ENCODE results near the gene DNM1L.
A peak's percentile ranks its signal among the peaks of the same experiment; 100 is the strongest.

The DNM1L gene

DNA sequence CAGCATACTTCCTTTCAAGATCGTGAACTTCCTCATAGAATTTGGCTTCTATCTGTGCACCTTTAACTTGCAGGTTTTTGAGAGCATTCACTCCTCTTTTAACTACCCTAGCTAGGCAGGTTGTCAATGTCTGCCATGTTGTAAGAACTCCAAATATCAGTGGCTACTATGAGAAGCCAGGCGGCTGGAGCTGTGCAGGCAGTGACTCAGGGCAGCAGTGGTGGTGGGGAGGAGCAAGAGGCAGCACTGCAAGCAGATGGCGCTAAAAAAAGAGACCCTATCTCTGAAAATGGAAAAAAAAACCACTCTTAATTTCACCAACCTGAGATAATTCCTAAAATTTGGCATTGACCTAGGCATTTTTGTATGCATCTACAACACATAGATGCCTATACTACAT lies 48.1 kb downstream of the DNM1L start:
- DNase-seq, result no peak
- no peak overlapping the region for H3K27ac ChIP-seq
- H3K9me3 ChIP-seq (ENCODE audit: severe bottlenecking), result no peaks in the 10 kb centered on the region
- H3K27me3 ChIP-seq (ENCODE audit: insufficient read depth, low read depth, severe bottlenecking), result no peaks in the 10 kb centered on the region
- no peak overlapping the region for H3K4me3 ChIP-seq (ENCODE audit: low read depth, low read length)
- peaks cover 55% of the 10 kb centered on the region for H3K36me3 ChIP-seq
- TF ChIP-seq, protein P1, sequence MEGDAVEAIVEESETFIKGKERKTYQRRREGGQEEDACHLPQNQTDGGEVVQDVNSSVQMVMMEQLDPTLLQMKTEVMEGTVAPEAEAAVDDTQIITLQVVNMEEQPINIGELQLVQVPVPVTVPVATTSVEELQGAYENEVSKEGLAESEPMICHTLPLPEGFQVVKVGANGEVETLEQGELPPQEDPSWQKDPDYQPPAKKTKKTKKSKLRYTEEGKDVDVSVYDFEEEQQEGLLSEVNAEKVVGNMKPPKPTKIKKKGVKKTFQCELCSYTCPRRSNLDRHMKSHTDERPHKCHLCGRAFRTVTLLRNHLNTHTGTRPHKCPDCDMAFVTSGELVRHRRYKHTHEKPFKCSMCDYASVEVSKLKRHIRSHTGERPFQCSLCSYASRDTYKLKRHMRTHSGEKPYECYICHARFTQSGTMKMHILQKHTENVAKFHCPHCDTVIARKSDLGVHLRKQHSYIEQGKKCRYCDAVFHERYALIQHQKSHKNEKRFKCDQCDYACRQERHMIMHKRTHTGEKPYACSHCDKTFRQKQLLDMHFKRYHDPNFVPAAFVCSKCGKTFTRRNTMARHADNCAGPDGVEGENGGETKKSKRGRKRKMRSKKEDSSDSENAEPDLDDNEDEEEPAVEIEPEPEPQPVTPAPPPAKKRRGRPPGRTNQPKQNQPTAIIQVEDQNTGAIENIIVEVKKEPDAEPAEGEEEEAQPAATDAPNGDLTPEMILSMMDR (IDR thresholded peaks at IDR 0.05; ENCODE audit: low read depth, low read length), result no peak

DNA sequence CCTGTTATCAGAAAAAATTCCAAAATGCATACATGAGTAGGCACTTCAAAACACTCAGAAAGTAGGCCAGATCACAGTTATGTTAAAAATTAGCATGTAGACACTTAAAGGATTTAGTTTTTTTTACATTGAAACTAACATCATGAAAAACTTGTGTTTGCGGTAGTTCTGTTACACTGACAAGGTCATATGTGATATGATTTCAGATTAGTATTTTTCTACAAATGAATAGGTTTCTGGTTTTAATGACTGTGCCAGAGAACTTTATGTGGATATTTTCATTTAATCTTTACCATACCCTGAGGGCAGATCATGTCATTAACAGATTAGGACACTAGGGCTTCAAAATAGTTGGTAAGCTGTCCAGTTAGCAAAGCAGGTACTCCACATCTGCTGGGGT lies 55.9 kb downstream of the DNM1L start:
- Histone ChIP-seq H3K36me3 (peaks cover 68% of the 10 kb centered on the region), H3K27me3 (ENCODE audit: insufficient read depth, low read depth, severe bottlenecking) (no peaks in the 10 kb centered on the region), H3K4me3 (ENCODE audit: low read depth, low read length) (no peak overlapping the region), H3K27ac (no peak overlapping the region), H3K9me3 (ENCODE audit: severe bottlenecking) (no peaks in the 10 kb centered on the region)
- DNase-seq, result no peak
- TF ChIP-seq, protein P1 (IDR thresholded peaks at IDR 0.05; ENCODE audit: low read depth, low read length), result no peak

DNA sequence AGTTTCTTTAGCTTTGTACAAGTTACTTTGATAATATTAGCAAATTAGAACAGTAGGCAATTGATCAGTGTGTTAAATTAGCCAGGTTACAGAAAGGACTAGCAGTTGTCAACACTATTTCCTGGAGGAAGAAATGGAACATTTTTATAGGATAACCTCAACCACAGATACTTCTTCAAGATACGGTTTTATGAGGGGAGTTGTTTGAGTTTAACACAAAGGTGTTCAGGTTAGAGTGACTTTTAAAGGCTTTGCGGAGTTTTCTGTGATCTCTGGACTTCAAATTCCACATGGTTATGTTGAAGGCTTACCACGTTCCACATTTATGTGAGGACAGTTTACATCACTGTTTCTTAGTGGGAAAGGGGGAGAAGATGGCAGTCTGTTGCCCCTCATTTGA lies 57.3 kb downstream of the DNM1L start:
- Histone ChIP-seq H3K36me3 (peaks cover 74% of the 10 kb centered on the region), H3K27ac (no peak overlapping the region), H3K27me3 (ENCODE audit: insufficient read depth, low read depth, severe bottlenecking) (no peaks in the 10 kb centered on the region), H3K9me3 (ENCODE audit: severe bottlenecking) (no peaks in the 10 kb centered on the region), H3K4me3 (ENCODE audit: low read depth, low read length) (no peak overlapping the region)
- TF ChIP-seq, protein P1 (IDR thresholded peaks at IDR 0.05; ENCODE audit: low read depth, low read length), result no peak
- no peak for DNase-seq

DNA sequence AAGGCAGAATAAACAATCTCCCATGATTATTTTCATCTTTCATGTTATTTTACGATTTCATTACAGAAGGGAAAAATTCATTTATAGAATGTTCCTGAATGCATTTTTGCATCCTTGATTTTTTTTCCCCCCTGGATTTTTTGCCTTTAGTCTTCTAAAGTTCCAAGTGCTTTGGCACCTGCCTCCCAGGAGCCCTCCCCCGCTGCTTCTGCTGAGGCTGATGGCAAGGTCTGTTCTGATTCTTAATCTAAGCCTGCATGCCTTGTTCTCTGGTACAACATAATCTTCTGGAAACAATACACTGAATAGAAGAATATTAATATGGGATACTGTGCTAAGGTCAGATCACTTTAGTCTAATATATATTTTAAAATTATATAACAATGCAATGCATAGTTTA lies 58.6 kb downstream of the DNM1L start:
- no peaks in the 10 kb centered on the region for H3K27me3 ChIP-seq (ENCODE audit: insufficient read depth, low read depth, severe bottlenecking)
- TF ChIP-seq, protein P1 (IDR thresholded peaks at IDR 0.05; ENCODE audit: low read depth, low read length), result no peak
- peaks cover 75% of the 10 kb centered on the region for H3K36me3 ChIP-seq
- DNase-seq, result peak; percentile 20
- H3K9me3 ChIP-seq (ENCODE audit: severe bottlenecking), result no peaks in the 10 kb centered on the region
- no peak overlapping the region for H3K4me3 ChIP-seq (ENCODE audit: low read depth, low read length)
- no peak overlapping the region for H3K27ac ChIP-seq

DNA sequence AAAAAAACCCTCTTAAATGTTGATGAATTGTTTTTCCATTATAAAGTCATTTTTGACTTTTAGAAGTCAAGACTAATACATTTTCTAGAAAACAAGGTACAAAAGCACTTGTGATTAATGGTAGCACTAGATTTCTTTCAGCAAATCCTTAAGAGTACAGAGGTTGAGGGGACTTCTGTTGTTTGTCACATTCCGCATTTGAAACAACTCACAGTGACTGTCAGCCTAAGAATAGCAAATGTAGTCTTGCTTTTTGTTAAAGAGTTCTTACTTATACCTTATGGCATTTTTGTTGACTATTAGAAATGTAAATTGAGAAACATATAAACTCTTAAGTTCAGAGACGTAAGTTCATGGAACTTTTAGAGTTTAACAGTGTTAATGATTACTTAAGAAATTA lies 60.2 kb downstream of the DNM1L start:
- no peaks in the 10 kb centered on the region for H3K27me3 ChIP-seq (ENCODE audit: insufficient read depth, low read depth, severe bottlenecking)
- no peaks in the 10 kb centered on the region for H3K9me3 ChIP-seq (ENCODE audit: severe bottlenecking)
- H3K27ac ChIP-seq, result no peak overlapping the region
- TF ChIP-seq, protein P1 (IDR thresholded peaks at IDR 0.05; ENCODE audit: low read depth, low read length), result no peak
- no peak for DNase-seq
- H3K36me3 ChIP-seq, result peaks cover 74% of the 10 kb centered on the region
- H3K4me3 ChIP-seq (ENCODE audit: low read depth, low read length), result no peak overlapping the region

DNA sequence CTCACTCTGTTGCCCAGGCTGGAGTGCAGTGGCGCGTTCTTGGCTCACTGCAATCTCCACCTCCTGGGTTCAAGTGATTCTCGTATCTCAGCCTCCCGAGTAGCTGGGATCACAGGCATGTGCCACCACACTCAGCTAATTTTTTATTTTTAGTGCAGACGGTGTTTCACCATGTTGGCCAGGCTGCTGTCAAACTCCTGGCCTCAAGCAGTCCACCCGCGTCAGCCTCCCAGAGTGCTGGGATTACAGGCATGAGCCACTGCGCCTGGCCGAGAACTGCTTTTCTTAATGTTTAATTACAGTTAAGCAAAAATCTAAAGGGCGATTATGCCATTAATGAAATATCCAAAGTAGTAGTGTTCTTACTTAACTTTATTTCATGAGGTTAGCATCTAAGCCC lies 63.0 kb downstream of the DNM1L start:
- Histone ChIP-seq H3K36me3 (peaks cover 76% of the 10 kb centered on the region), H3K4me3 (ENCODE audit: low read depth, low read length) (no peak overlapping the region)
- no peak for DNase-seq

More for the DNA sequence above, 63.0 kb downstream of the DNM1L start:
- Histone ChIP-seq H3K27me3 (ENCODE audit: insufficient read depth, low read depth, severe bottlenecking) (no peaks in the 10 kb centered on the region), H3K9me3 (ENCODE audit: severe bottlenecking) (no peaks in the 10 kb centered on the region), H3K27ac (no peak overlapping the region)
- TF ChIP-seq, protein P1 (IDR thresholded peaks at IDR 0.05; ENCODE audit: low read depth, low read length), result no peak
